ENCODE results near the gene PPARG.
"Not testable (repeated sequence)": the region's sequence is repeated elsewhere in the genome, so short reads cannot be mapped to it uniquely, and the experiment has no call there.

The PPARG gene

GRCh38 chr3:12458901-12459300 lies 170.0 kb downstream of the PPARG start:
- no peak for DNase-seq (ENCODE audit: low read depth in 2 of 2)

DNA sequence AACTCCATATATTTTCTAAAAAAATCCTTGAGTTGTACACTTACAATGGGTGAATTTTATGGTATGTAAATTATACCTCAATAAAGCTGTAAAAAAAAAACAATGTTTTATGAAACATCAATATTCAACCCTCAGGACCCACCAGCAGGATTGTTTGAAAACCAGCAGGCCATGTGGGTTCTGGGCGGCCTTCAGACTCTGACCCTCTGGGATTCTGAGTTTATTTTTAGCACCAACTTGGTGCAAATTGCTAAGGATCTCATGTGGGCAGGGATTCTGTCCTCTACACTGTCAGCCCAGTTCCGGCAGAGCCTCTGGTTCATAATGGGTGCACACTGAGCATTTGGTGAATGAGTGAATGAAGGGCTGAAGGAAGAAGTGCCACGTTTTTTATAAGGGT lies 171.3 kb downstream of the PPARG start:
- DNase-seq (ENCODE audit: low read depth in 2 of 2) = no peak

DNA sequence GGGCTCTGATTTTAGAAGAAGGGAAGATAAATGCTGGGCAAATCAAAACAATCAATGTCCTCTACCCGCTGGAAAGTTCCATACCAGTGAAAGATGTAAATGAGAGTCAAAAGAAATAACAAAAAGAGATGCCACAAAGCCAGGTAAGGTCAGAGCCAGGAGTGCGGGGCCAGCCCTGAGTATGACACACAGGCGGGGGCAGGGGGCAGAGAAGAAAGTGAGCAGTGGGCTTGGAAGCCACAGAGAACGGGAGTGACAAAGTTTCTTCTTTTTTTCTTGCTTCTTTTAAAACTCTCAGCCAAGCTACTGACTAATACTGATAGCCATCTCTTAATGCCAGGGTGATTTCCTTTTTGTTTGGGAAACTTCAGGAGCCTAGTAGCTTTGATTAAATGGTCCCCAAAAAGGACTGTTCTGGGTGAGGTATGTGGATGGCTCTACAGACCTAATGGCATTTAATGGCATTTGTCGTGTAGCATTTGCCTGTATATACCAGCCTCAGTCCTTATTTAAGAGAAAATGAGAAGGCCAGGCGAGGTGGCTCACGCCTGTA lies 172.3 kb downstream of the PPARG start:
- DNase-seq (ENCODE audit: low read depth in 2 of 2) = peak in 1 of 2 donors; percentile 16

DNA sequence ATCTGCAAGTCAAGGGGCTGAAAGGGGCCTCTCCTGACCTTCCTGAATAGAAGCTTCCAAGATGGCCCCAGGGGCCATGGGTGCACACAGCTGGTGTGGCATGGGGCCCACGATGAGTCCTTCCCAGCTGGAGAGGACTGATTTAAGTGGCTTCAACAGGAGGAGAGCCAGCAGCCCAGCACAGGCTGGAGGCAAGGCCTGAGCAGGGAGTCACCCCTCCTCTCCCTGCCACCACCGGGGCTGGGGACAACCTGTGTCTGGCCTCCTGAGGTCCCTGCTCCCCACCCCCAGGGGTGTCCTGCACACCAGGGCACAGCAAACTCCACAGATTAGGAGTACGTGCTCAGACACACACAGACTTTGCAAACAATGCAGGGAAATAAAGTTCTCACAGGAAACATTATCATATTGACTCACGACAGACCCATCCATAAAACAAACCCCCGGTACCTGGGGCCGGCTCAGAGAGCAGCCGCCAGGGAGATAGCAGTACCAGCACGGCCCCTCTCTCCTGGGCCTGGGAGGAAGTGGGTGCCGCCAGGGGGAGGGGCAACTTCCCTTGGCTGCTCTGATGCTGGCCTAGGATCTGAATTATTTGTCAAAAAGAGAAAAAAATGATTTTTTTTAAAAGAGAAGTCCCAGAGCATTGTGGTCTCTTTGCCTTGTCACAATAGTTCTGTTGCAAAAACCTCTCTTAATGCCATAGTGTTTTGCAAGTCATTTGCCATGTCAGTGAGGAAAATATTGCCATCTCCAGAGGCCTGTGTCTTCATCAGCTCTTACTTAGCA lies 173.5 kb downstream of the PPARG start:
- no peak for DNase-seq (ENCODE audit: low read depth in 2 of 2)

GRCh38 chr3:12463686-12464085 lies 174.8 kb downstream of the PPARG start:
- DNase-seq (ENCODE audit: low read depth in 2 of 2) = no peak

- no peak for DNase-seq (ENCODE audit: low read depth in 2 of 2)
These were observed 175.3 kb downstream of the PPARG start for GRCh38 chr3:12464181-12464580.

DNA sequence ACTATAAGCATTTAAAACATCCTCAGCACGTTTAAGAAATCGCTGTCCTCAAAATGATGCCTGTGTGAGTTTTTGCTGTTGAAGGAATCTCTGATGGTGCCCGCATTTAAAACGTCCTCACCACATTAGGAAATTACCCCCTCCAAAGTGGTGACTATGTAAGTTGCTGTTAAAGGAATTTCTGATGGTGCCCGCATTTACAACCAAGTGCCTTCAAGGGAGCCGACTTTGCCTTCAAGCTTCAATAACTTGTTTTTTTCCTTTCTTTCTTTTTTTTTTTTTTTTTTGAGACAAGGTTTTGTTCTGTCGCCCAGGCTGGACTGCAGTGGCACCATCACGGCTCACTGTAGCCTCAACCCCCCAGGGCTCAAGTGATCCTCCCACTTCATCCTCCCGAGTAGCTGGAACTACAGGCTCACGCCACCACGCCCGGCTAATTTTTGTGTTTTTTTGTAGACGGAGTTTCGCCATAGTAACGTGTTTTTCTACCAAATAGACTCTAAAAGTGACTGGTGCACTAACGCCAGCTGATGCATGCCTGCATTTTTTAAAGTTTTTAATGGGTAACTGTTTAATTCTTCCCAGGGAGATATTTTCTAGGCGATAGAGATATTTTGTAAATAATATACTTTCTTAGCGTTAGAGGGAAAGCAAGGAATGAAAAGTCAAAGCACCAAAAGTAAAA lies 176.4 kb downstream of the PPARG start:
- DNase-seq (ENCODE audit: low read depth in 2 of 2) = no peak

DNA sequence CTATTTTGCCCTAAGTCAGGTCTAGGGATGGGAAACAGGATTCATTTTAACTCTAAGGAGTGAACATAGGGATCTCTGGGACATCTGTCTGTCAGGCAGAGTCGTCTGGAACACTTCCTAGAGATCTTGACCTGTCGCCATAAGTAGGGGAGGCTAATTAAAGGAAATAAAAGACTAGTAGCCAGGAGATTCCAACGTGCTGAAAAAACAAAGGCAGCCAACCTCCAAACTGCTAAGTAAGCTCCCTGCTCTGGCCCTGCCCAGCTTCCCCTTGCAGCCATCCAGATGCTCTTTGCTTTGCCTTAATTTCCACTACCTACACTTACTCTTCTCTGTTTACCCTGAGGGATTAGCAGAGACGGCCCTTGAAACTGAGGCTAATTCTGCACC lies 177.0 kb downstream of the PPARG start:
- no peak for DNase-seq (ENCODE audit: low read depth in 2 of 2)

DNA sequence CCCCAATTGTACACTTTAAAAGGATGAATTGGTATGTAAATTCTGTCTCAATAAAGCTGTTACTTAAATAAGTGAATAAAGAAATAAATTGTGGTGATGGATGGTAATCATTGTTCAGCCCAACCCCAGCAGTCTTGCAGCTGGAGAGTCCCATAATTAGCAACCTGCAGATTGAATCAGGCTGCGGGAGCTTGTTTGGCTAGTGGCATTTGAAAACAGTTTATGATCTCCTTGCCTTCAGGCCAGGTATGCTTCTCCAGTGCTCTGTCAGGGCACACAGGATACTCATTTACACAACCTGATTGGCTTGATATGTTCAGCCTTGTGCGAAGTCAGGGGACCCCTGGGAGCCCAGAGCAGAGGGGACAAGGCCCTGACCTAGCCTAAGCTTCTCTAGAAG lies 178.9 kb downstream of the PPARG start:
- DNase-seq (ENCODE audit: low read depth in 2 of 2) = no peak

DNA sequence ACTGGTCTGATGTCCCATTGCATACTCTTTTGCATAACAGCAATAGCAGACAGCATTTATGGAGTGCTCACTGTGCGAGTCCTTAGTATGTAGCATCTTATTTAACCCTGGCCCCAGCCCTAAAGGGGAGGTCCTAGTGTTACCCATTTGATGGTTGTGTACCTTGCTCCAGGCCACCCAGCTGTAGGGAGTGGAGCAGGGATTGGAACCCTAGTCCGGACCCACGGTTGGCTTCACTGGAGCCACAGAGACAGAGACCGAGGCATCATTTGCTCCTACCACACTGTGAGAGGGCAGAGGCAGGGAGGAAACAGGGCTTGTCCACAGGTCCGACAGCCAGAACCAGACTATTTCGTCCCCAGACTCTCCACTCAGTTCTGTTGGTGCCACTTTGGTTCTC lies 179.4 kb downstream of the PPARG start:
- no peak for DNase-seq (ENCODE audit: low read depth in 2 of 2)

- no peak for DNase-seq (ENCODE audit: low read depth in 2 of 2)
These were observed 179.9 kb downstream of the PPARG start for GRCh38 chr3:12468757-12469156.

DNA sequence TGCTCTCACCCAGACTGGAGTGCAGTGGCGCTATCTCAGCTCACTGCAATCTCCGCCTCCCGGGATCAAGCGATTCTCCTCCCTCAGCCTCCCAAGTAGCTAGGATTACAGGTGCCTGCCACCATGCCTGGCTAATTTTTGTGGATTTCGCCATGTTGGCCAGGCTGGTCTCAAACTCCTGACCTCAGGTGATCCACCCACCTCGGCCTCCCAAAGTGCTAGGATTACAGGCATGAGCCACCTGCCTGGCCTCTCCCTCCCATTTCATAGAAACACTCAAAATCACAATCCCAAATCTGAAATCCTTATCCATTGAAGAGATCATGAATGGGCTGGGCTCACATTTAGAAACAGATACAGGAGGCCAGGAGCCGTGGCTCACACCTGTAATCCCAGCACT lies 180.4 kb downstream of the PPARG start:
- not testable (repeated sequence) for DNase-seq (ENCODE audit: low read depth in 2 of 2)

- no peak for DNase-seq (ENCODE audit: low read depth in 2 of 2)
These were observed 181.2 kb downstream of the PPARG start for GRCh38 chr3:12470111-12470510.

- no peak for DNase-seq (ENCODE audit: low read depth in 2 of 2)
These were observed 181.8 kb downstream of the PPARG start for GRCh38 chr3:12470680-12471079.

DNA sequence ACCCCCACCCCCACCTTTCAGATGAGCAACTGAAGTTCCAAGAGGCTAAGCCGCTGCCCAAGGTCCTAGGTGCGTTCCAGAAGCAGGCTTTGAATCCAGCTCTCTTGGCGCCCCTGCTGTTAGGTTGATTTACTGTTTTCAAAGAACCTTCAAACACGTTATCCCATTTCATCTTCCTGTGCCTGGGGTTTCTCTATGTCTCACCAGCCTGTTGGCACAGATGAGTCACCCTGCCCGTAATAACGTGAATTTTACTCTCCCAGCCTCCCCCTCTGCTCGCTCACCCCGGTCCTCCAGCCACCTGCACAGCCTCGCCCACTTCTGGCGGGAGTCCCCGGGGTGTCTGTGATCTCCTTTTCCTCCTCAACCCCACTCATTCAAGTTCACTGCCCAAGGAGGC lies 182.4 kb downstream of the PPARG start:
- DNase-seq (ENCODE audit: low read depth in 2 of 2) = peak; percentile 57 to 62

GRCh38 chr3:12472000-12472610 lies 183.2 kb downstream of the PPARG start:
- DNase-seq (ENCODE audit: low read depth in 2 of 2) = no peak

DNA sequence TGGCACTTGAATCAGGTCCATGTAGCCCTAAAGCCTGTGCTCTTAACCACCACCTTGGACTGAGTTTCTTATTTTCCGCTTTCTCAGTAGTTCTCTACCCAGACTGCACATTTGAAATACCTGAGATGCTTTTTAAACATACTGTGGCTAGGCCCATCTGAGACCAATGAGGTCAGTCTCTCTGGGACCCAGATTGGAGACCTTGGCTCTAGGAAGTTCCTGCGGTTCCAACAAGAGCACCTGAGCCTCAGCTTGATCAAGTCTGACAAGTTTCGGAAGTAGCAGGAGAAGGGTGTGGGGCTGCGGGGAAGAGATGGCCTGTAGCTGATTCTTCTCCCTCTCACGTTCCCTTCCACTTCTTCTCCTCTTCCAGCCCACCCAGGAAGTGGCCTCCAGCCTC lies 183.9 kb downstream of the PPARG start:
- no peak for DNase-seq (ENCODE audit: low read depth in 2 of 2)

- DNase-seq (ENCODE audit: low read depth in 2 of 2) = no peak
These were observed 184.6 kb downstream of the PPARG start for GRCh38 chr3:12473511-12473910.

- no peak for DNase-seq (ENCODE audit: low read depth in 2 of 2)
These were observed 187.5 kb downstream of the PPARG start for GRCh38 chr3:12476238-12476897.

- DNase-seq (ENCODE audit: low read depth in 2 of 2) = no peak
These were observed 188.4 kb downstream of the PPARG start for GRCh38 chr3:12477256-12477655.

GRCh38 chr3:12478326-12478725 lies 189.5 kb downstream of the PPARG start:
- no peak for DNase-seq (ENCODE audit: low read depth in 2 of 2)

DNA sequence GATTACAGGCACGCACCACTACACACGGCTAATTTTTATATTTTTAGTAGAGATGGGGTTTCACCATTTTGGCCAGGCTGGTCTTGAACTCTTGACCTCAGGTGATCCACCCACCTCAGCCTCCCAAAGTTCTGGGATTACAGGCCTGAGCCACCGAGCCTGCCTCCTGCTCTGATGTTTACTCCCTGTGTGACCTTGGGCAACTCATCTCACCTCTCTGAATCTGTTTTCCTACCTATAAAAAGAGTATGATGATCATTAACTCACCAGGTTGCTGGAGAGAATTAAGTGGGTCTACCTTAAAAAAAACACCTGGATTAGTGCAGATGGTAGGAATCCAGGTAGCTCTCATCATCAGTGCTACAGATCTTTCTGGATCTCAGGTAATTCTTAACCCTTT lies 190.3 kb downstream of the PPARG start:
- DNase-seq (ENCODE audit: low read depth in 2 of 2) = not testable (repeated sequence)

All from stimulated activated CD4-positive, alpha-beta T cell treated with anti-CD3 and anti-CD28 coated beads, Interleukin-4, amount 100 ng/mL, for 48 hours (primary cell).